Ascending aorta (tissue), 2 donors: ENCODE data around the gene SLC30A9. TPM values are rescaled to one million over a fixed set of nuclear protein-coding genes. Genes with fewer than 3 reads are reported as not detected.

Experiments
- DNase-seq, 2 donors: peaks; one replicate each; pipeline ENCODE4 v3.0.0-alpha.2; 2019; ENCODE audit warnings: low spot score in 2 of 2
- H3K27ac ChIP-seq, 2 donors: fragments of 200-600 bp; sonication (generic); one replicate each; pipeline ENCODE4 v1.5.1; 2016 to 2017; ENCODE audit warnings: mild to moderate bottlenecking in 1 of 2
- H3K27me3 ChIP-seq: fragments of 200-600 bp; sonication (generic); one replicate; pipeline ENCODE4 v1.5.1; 2017
- H3K36me3 ChIP-seq, 2 donors: fragments of 200-600 bp; sonication (generic); one replicate each; pipeline ENCODE4 v1.5.1; 2016
- H3K4me1 ChIP-seq, 2 donors: fragments of 200-600 bp; sonication (generic); one replicate each; pipeline ENCODE4 v1.5.1; 2016 to 2017; ENCODE audit warnings: mild to moderate bottlenecking in 1 of 2
- H3K4me3 ChIP-seq, 2 donors: fragments of 200-600 bp; sonication (generic); one replicate each; pipeline ENCODE4 v1.5.1; 2016 to 2017; ENCODE audit warnings: mild to moderate bottlenecking in 1 of 2
- H3K9me3 ChIP-seq, 2 donors: fragments of 200-600 bp; sonication (generic); one replicate each; pipeline ENCODE4 v1.5.1; 2016
- CTCF ChIP-seq, 3 experiments: fragments of 200-600 bp in 2 of 3; fragments of 450-650 bp in 1 of 3; sonication (generic) in 2 of 3; IDR thresholded peaks; one replicate each; pipeline ENCODE4 v1.5.1; 2016 to 2019; ENCODE audit warnings: antibody characterized with exemption in 3 of 3, mild to moderate bottlenecking in 1 of 3, moderate library complexity in 1 of 3
- intact Hi-C: fragments of 100-400 bp; cut with DNase I; formaldehyde crosslinking; loops from one replicate; pipeline ENCODE4 v1.15.1; 2023
- total RNA-seq: library from RNA; depleted of rRNA; stranded (reverse); fragments of >200 nt; gene quantifications from one replicate; pipeline ENCODE4 v1.1.0, GENCODE V29; 2016

The SLC30A9 gene
- total RNA-seq, 1 donor from 2014 or later = 41.0 TPM

GRCh38 chr4:42078184-42078801 lies 88.0 kb downstream of the SLC30A9 start:
- intact Hi-C loops = no loop called here
- no peak overlapping the region for H3K4me3 ChIP-seq
- H3K36me3 ChIP-seq = peaks cover 22 to 40% of the 10 kb centered on the region in 2 donors
- no peak overlapping the region for H3K27ac ChIP-seq
- peaks cover 0 to 3% of the 10 kb centered on the region in 2 donors for H3K4me1 ChIP-seq
- no peak for DNase-seq
- H3K9me3 ChIP-seq = no peaks in the 10 kb centered on the region
- TF ChIP-seq CTCF (IDR thresholded peaks at IDR 0.05) = no peak
- H3K27me3 ChIP-seq = no peaks in the 10 kb centered on the region

- H3K36me3 ChIP-seq = peaks cover 22 to 41% of the 10 kb centered on the region in 2 donors
- no peak overlapping the region for H3K4me3 ChIP-seq
- no peaks in the 10 kb centered on the region for H3K9me3 ChIP-seq
- TF ChIP-seq CTCF (IDR thresholded peaks at IDR 0.05) = no peak
- no peaks in the 10 kb centered on the region for H3K27me3 ChIP-seq
- no peak for DNase-seq
- intact Hi-C loops = no loop called here
- no peak overlapping the region for H3K27ac ChIP-seq
- H3K4me1 ChIP-seq = peaks cover 0 to 3% of the 10 kb centered on the region in 2 donors
These were observed 90.0 kb downstream of the SLC30A9 start for GRCh38 chr4:42080306-42080705.

- no peak for TF ChIP-seq CTCF (IDR thresholded peaks at IDR 0.05)
- intact Hi-C loops = no loop called here
- peaks cover 0 to 3% of the 10 kb centered on the region in 2 donors for H3K4me1 ChIP-seq
- H3K4me3 ChIP-seq = no peak overlapping the region
- H3K9me3 ChIP-seq = no peaks in the 10 kb centered on the region
- DNase-seq = no peak
- peaks cover 17 to 45% of the 10 kb centered on the region in 2 donors for H3K36me3 ChIP-seq
- no peaks in the 10 kb centered on the region for H3K27me3 ChIP-seq
- no peak overlapping the region for H3K27ac ChIP-seq
These were observed 93.5 kb downstream of the SLC30A9 start for GRCh38 chr4:42083816-42084215.

- DNase-seq = no peak
- Histone ChIP-seq H3K36me3 (peaks cover 0 to 24% of the 10 kb centered on the region in 2 donors), H3K27ac (no peak overlapping the region), H3K4me3 (no peak overlapping the region), H3K27me3 (no peaks in the 10 kb centered on the region), H3K4me1 (no peaks in the 10 kb centered on the region), H3K9me3 (no peaks in the 10 kb centered on the region)
- TF ChIP-seq CTCF (IDR thresholded peaks at IDR 0.05) = no peak
- intact Hi-C loops = no loop called here
These were observed 98.1 kb downstream of the SLC30A9 start for GRCh38 chr4:42088386-42088785.

GRCh38 chr4:42101446-42101975 lies 111.2 kb downstream of the SLC30A9 start:
- no peak for DNase-seq
- H3K4me1 ChIP-seq = no peaks in the 10 kb centered on the region
- H3K27me3 ChIP-seq = no peaks in the 10 kb centered on the region
- H3K4me3 ChIP-seq = no peak overlapping the region
- TF ChIP-seq CTCF (IDR thresholded peaks at IDR 0.05) = no peak
- intact Hi-C loops = no loop called here
- no peaks in the 10 kb centered on the region for H3K36me3 ChIP-seq
- no peaks in the 10 kb centered on the region for H3K9me3 ChIP-seq
- H3K27ac ChIP-seq = no peak overlapping the region
